Measurements from ENCODE around the gene TJP3.
A peak's percentile ranks its signal among the peaks of the same experiment; 100 is the strongest.
"Not testable (repeated sequence)": the region's sequence is repeated elsewhere in the genome, so short reads cannot be mapped to it uniquely, and the experiment has no call there.

The TJP3 gene, protein sequence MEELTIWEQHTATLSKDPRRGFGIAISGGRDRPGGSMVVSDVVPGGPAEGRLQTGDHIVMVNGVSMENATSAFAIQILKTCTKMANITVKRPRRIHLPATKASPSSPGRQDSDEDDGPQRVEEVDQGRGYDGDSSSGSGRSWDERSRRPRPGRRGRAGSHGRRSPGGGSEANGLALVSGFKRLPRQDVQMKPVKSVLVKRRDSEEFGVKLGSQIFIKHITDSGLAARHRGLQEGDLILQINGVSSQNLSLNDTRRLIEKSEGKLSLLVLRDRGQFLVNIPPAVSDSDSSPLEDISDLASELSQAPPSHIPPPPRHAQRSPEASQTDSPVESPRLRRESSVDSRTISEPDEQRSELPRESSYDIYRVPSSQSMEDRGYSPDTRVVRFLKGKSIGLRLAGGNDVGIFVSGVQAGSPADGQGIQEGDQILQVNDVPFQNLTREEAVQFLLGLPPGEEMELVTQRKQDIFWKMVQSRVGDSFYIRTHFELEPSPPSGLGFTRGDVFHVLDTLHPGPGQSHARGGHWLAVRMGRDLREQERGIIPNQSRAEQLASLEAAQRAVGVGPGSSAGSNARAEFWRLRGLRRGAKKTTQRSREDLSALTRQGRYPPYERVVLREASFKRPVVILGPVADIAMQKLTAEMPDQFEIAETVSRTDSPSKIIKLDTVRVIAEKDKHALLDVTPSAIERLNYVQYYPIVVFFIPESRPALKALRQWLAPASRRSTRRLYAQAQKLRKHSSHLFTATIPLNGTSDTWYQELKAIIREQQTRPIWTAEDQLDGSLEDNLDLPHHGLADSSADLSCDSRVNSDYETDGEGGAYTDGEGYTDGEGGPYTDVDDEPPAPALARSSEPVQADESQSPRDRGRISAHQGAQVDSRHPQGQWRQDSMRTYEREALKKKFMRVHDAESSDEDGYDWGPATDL

DNA sequence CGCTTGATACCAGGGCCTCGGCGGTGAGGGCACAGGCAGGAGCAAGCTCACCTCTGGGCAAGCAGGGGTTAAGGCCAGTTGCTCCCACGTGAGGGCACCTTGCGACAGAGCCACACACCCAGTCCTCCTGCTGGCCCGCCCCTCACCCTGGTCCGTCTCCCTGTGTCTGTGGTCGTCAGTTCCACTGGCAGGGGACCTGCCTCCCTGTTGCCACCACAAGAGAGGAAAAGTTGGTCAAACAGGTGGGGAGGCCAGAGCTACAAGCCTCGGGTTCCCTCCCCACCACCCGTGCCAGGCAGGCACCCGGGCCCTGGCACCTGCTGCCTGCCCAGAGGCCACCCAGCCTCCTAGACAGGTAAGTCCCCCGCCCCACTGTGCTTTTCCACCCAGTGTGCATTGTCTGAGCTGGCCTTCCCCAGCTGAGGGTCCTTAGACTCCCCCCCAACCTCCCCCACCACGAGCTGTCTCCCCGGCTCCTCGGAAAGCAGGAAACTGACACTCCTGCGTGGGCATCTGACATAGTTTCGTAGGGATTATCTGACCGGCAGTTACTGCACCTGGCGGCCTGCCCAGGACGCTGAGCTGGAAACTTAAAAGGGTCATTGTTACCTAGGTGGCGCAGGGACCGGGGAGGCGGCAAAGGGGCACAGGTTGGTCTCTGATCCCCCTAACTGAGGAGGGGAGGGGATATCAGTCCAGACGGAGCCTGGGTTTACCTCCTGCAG, at the start of gene TJP3:
TSS of gene TJP3 (plus strand) at position 178 of the 725 bp plus-strand sequence. CDS start 20,049 bp downstream, outside the sequence.
- DNase-seq, result no peak
- no peak for TF ChIP-seq GATA1 (IDR thresholded peaks at IDR 0.05; ENCODE audit: low read depth, low read length)

DNA sequence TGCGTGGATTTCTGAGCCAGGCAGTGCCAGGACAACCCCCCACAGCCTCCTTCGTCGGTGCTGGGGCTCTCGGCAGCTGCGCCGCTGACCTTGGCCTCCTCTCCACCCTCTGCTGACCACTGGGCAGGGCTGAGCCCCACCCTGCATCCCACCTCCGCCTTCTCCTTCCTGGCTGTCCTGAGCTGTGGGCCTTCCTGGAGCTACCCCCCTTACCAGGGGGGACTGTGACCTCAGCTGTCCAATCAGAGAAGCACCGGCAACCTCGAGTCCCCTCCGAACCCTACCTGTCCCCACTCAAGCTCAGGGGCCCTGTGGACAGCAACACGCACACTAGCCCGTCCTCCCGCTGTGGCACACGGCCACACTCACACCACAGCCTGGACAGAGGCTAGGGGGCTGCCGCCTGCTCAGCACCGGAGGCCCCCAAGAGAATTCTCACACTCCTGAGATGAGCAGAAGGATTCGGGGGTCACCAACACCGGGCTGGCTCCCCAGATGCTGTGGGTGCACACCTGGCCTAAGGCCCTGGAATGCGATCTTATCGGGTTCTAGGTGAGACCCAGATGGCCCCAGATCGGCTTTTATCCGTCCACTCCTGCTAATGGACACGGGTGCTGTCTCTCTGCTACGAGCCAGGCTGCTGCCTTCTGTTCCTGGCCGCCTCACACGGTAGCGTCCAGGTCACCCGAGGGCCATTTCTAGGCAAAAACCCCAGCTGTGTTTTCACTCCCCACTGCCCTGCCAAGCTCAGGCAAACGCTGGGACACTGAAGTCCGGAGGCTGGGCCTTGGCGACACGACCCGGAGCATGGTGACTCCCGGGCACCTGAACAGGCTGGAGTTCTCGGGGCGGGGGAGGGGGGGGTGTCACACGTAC, 49.1 kb upstream of the TJP3 start:
- DNase-seq, result no peak
- no peak for TF ChIP-seq POLR2A (IDR thresholded peaks at IDR 0.05; ENCODE audit: low read length)
- TF ChIP-seq GATA1 (IDR thresholded peaks at IDR 0.05; ENCODE audit: low read depth, low read length), result no peak

DNA sequence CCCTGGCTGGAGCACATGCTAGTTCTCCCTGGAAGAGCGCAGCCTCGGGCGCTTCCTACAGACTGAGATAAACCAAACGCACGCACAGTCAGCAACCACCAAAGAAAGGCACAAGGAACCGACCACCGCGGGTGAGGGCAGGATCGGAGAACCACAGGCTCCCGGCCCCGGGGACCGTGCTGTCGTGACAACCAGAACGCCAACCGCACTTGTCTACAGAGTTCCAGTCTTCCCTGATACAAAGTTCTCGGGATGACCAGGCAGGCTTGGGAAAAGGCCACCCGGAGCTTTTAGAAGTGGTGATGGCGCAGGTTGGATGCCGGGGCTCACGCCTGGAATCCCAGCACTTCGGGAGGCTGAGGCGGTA, 48.5 kb upstream of the TJP3 start:
- no peak for DNase-seq
- no peak for TF ChIP-seq GATA1 (IDR thresholded peaks at IDR 0.05; ENCODE audit: low read depth, low read length)
- TF ChIP-seq POLR2A (IDR thresholded peaks at IDR 0.05; ENCODE audit: low read length), result no peak

DNA sequence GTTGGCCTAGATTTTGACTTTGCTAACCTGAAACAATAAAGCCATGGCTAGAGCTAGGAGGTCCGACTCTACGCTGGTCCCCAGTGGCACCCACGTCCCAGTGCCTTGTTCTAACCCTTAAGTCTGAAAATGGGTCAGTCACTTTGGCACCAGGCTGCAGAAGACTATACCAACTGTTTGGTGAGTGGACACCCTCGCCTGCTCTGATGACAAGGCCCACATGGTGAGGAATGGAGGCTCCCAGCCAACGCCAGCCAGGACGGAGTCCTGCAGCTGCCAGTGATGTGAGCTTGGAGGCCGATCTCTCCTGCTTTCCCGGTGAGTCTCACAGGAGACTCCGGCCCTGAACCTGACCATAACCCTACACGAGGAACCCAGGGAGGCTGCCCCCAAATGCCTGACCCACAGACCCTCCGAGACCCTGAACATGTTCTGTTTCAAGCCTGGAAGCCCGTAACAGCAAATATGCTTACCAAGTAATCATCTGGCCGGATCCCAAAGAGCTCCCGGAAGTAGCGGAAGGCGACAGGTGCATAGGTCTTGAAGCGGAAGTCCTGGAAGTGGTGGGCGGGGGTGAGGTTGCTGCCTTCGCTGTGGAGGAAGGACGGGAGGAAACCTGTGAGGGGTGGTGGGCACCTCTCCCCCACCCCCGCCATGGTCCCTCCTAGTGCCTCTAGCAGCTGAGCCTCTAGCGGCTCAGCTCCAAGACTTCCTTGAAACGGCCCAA, 47.5 kb upstream of the TJP3 start:
- TF ChIP-seq GATA1 (IDR thresholded peaks at IDR 0.05; ENCODE audit: low read depth, low read length), result no peak
- no peak for TF ChIP-seq POLR2A (IDR thresholded peaks at IDR 0.05; ENCODE audit: low read length)
- no peak for DNase-seq

DNA sequence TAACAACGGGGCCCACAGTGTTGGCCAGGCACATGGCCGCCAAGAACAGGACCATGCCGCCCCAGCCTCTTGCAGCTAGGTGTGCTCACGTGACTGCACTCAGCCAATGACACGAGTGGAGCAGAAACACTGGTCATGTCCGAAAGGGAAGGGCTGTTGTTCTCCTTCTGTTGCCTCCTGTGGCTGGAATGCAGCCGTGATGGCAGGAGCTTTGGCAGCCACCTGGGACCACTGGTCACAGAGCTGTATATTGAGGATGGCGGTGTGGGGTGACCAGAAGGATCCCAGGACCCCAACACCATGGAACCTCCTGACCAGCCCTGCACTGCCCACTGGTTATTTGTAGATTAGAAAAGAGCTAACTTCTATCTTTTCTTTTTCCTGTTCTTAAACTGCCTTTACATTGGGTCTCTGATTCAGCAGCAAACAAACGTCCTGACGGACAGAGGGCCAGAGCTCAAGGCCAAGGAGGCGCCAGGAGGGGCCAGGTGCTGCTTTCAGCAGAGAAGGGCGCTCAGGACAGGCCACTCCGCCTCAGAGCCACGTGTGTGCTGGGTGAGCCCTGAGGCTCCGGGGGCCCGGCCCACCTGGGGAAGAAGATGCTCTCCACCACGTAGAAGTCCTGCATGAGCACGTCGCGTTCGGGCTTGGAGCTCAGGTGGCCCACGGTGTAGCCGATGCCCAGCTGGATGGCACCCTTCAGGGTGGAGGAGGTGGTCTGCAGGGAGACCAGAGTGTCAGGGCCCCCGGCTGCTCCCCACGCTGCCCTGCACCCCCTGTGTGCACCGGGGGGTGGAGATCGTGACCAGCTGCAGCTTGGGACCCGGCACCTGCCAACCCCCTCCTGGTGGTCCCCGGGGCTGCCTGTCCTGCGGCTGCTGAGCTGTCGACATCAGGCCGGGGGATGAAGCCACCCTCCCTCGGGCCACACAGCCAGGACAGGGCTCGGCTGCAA, 46.6 kb upstream of the TJP3 start:
- no peak for DNase-seq
- TF ChIP-seq GATA1 (IDR thresholded peaks at IDR 0.05; ENCODE audit: low read depth, low read length) (no peak), POLR2A (IDR thresholded peaks at IDR 0.05; ENCODE audit: low read length) (no peak)

DNA sequence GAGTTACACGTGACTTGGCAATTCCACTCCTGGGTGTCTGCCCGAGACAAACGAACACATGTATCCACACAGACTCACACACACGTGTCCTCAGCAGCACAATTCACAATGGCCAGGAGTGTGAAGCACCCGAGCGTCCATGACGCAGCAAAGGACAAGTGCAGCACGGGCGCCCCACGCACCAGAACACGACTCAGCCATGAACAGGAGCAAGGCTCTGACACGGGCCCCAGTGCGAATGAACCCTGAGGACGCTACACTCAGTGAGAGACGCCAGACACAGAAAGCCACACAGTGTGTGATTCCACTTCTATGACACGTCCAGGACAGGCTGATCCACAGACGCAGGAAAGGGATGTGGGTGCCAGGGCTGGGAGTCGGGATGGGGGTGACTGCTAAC, 44.3 kb upstream of the TJP3 start:
- TF ChIP-seq POLR2A (IDR thresholded peaks at IDR 0.05; ENCODE audit: low read length) (no peak), GATA1 (IDR thresholded peaks at IDR 0.05; ENCODE audit: low read depth, low read length) (no peak)

DNA sequence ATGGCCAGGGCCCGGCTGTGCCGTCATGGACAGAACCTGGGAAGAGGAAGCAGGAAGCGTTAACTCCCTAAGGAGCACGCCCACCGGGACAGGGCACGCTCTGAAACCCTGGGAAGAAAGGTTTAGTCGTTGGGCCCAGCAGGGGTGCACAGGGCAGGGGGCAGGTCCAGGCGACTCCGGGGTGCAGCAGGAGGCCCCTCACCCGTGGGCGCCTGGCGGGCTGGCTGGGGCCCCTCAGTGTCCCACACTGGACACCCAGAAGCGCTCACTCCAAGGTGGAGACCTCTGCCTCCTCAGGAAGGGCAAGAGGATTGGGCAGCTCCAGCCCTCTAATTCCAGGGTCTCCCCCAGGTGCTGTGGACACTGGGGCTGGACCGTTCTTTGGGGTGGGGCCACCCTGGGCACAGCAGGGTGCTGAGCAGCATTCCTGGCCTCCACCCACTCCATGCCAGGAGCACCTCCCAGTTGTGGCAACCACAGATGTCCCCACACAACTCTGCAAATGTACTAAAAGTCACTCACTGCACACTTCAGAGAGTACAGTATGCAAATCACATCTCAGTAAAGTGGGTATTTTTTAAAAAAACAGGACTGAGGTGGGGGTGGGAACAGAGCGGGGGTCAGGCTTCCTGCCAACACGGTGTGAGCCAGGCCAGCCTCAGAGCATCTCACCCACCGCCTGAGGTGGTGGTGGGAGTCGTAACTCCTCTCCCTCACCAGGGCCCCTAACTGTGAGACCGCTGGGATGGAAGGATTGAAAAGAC, 43.1 kb upstream of the TJP3 start:
- TF ChIP-seq GATA1 (IDR thresholded peaks at IDR 0.05; ENCODE audit: low read depth, low read length) (no peak), POLR2A (IDR thresholded peaks at IDR 0.05; ENCODE audit: low read length) (no peak)
- no peak for DNase-seq

More for the DNA sequence above, 44.3 kb upstream of the TJP3 start:
- no peak for DNase-seq

DNA sequence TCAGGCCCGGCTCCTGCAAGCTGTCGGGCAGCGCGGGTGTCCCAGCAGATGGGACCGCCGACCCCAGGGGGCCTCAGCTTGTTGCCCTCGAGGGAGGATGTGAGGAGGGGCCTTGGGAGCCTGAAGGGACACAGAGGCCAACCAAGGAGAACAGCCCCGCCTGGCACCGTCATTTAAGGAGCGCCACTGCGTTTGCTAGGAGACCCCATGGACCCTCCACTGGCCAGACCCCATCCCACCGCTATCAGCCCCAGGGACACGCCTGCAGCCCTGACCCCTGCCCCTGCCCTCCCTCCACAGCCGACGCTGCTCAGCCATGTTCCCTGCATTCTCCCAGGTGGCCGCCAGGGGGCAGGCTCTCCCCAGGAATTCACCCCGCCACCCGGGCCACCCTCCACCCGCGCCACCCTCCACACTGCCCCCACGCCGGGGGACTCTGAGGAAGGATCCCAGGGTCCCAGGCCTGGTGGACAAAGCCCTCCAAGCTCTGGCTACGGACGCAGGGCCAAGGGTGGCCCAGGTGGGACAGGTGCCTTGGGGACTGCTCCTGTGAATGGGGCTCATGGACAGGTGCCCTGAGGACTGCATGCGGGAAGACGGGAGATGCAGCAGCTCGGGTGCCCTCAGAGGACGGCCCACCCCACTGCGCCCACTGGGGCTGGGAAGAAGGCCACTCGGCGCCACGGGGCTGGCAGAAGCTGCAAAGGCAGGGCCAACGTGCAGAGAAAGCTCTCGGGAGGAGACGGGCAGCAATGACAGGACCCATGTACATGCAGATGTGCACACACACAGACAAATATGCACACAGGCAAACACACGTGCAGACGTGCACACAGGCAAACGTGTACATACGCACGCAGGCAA, 42.3 kb upstream of the TJP3 start:
- no peak for TF ChIP-seq GATA1 (IDR thresholded peaks at IDR 0.05; ENCODE audit: low read depth, low read length)
- TF ChIP-seq POLR2A (IDR thresholded peaks at IDR 0.05; ENCODE audit: low read length), result no peak

DNA sequence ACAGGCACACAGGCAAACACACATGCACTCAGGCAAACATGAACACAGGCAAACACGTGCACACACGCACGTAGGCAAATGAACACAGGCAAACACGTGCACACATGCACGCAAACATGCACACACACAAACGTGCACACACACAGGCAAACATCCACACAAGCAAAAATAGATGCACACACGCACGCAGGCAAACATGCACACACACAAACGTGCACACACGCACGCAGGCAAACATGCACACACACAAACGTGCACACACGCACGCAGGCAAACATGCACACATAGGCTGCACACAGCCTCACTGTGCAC, 41.7 kb upstream of the TJP3 start:
- DNase-seq, result not testable (repeated sequence)

More for the DNA sequence above, 42.3 kb upstream of the TJP3 start:
- DNase-seq, result peak; percentile 47 to 80

DNA sequence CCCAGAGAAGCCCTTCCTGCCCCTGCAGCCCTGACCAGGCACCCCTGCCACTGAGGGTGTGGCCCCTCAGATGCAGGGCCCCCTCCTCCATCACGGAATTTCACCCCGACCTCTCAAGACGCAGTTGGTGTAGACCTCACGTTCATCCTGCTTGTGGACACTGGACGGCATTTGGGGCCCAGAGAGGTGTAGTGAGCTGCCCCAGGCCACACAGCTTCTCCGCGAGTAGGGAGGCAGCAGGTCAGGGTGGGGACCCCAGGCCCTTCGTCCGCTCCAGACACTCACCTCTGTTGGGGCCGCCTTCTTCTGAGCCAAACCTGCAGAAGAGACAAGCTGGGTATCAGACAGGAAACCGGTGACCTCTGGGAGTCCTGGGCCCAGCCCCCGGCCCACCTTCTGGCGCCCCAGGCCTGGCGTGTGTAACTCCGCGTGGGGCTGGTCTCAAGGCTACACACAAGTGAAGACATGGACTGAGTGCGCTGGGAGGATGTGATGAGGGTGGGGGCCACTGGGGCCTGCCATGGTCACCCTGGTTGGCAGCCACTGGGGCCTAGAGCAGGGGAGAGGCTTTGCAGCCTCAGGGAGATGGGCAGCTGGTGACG, 41.0 kb upstream of the TJP3 start:
- TF ChIP-seq GATA1 (IDR thresholded peaks at IDR 0.05; ENCODE audit: low read depth, low read length) (no peak), POLR2A (IDR thresholded peaks at IDR 0.05; ENCODE audit: low read length) (no peak)
- no peak for DNase-seq

Data from erythroblast (primary cell).